Measurements from ENCODE around the gene RNGTT.

Gene RNGTT

DNA sequence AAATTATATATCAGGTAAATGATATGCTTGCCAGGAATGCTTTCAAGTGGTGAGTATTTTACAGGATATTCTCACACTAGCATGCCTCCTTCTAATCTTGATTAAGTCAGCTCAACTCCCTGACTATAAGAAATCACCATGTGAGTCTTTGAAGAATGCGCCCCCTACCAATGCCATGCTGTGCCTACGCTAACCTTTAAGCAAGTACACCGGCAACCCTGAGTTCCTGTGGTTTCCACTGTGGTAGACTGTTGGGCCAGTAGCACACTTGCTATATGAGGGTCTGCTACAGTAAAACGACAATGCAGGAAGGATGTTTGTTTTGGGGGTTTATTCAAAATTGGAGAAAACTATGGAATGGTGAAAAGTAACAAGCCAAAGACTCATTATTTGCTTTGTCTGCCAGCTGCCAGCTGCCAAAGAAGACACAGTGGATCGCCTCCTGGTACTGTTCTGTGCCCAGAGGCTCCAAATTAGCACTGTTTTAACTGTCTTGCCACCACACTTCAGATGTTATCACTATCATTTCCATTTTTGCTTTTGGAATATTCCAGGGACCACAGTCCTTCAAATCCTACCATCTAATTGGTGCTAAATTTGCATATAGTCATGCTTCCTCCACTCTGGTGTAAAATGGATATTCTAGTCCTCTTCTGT is 333.5 kb downstream of the RNGTT start:
- H3K4me3 ChIP-seq (ENCODE audit: low read depth, low read length), result no peak overlapping the region
- peak; percentile 34 for DNase-seq (ENCODE audit: low read depth)
- TF ChIP-seq CTCF (IDR thresholded peaks at IDR 0.05; ENCODE audit: low read depth, low read length) (no peak), MYC (IDR thresholded peaks at IDR 0.05; ENCODE audit: low read depth, low read length) (no peak), POLR2A (IDR thresholded peaks at IDR 0.05; ENCODE audit: extremely low read depth, insufficient read length) (no peak), MAX (IDR thresholded peaks at IDR 0.05; ENCODE audit: low read depth, low read length) (no peak)

- no peak overlapping the region for H3K4me3 ChIP-seq (ENCODE audit: low read depth, low read length)
- TF ChIP-seq MYC (IDR thresholded peaks at IDR 0.05; ENCODE audit: low read depth, low read length), result no peak
- no peak for TF ChIP-seq POLR2A (IDR thresholded peaks at IDR 0.05; ENCODE audit: extremely low read depth, insufficient read length)
- TF ChIP-seq CTCF (IDR thresholded peaks at IDR 0.05; ENCODE audit: low read depth, low read length), result no peak
- no peak for TF ChIP-seq MAX (IDR thresholded peaks at IDR 0.05; ENCODE audit: low read depth, low read length)
- DNase-seq (ENCODE audit: low read depth), result no peak
These were observed 337.0 kb downstream of the RNGTT start for GRCh38 chr6:88626460-88626859.

DNA sequence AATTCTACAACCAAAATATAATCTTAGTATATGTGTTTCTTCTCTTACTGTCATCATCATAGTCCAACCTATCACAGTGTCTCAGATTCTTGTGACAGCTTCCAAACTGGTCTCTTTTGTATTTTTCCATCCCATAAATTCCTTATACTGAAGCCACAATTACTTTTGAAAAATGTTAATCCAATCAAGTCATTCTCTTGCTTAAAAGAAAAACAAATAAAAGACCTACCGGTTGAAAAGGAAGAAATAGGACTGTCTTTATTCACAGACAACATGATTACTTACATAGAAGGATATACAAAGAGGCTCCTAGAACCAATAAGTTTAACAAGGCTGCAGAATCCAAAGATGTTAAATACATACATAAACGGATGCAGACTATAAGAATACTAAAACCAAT is 339.9 kb downstream of the RNGTT start:
- H3K4me3 ChIP-seq (ENCODE audit: low read depth, low read length), result no peak overlapping the region
- TF ChIP-seq MAX (IDR thresholded peaks at IDR 0.05; ENCODE audit: low read depth, low read length) (no peak), MYC (IDR thresholded peaks at IDR 0.05; ENCODE audit: low read depth, low read length) (no peak), CTCF (IDR thresholded peaks at IDR 0.05; ENCODE audit: low read depth, low read length) (no peak), POLR2A (IDR thresholded peaks at IDR 0.05; ENCODE audit: extremely low read depth, insufficient read length) (no peak)
- no peak for DNase-seq (ENCODE audit: low read depth)

GRCh38 chr6:88619951-88620350 is 343.5 kb downstream of the RNGTT start:
- H3K4me3 ChIP-seq (ENCODE audit: low read depth, low read length), result no peak overlapping the region
- TF ChIP-seq CTCF (IDR thresholded peaks at IDR 0.05; ENCODE audit: low read depth, low read length), result no peak
- no peak for TF ChIP-seq MYC (IDR thresholded peaks at IDR 0.05; ENCODE audit: low read depth, low read length)
- no peak for TF ChIP-seq MAX (IDR thresholded peaks at IDR 0.05; ENCODE audit: low read depth, low read length)
- TF ChIP-seq POLR2A (IDR thresholded peaks at IDR 0.05; ENCODE audit: extremely low read depth, insufficient read length), result no peak
- DNase-seq (ENCODE audit: low read depth), result peak; percentile 8

DNA sequence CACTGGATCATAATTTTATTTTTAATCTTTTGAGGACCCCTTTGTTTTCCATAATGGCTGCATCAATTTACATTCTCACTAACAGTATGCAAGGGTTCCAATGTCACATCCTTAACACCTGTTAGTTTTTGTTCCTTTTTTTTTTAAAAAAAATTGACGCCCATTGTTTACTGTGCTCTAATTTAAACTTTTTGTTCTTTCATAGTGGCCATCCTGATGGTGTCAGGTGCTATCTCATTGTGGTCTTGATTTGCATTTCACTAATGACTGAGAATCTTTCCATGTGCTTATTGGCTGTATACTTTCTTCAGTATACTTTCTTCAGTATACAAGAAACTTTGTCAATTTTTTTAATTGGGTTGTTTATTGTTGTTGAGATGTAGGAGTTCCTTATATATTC is 347.0 kb downstream of the RNGTT start:
- no peak overlapping the region for H3K4me3 ChIP-seq (ENCODE audit: low read depth, low read length)
- TF ChIP-seq MAX (IDR thresholded peaks at IDR 0.05; ENCODE audit: low read depth, low read length) (no peak), CTCF (IDR thresholded peaks at IDR 0.05; ENCODE audit: low read depth, low read length) (no peak), POLR2A (IDR thresholded peaks at IDR 0.05; ENCODE audit: extremely low read depth, insufficient read length) (no peak), MYC (IDR thresholded peaks at IDR 0.05; ENCODE audit: low read depth, low read length) (no peak)
- no peak for DNase-seq (ENCODE audit: low read depth)

Measured in NB4 (cell line).